GM10266 (cell line): ENCODE measurements around the gene SMCHD1.
"Not testable (repeated sequence)": the region's sequence is repeated elsewhere in the genome, so short reads cannot be mapped to it uniquely, and the experiment has no call there.

ENCODE experiments used
- DNase-seq: peaks from one replicate; pipeline ENCODE4 v3.0.0; 2012; ENCODE audit errors: extremely low spot score
- TF ChIP-seq, protein P1 (sequence below): IDR thresholded peaks from 2 replicates; pipeline ENCODE4 v1.5.1; 2012; ENCODE audit warnings: mild to moderate bottlenecking, low read depth; ENCODE audit not compliant: control insufficient read depth, insufficient read depth; ENCODE audit errors: missing control alignments

SMCHD1 gene

DNA sequence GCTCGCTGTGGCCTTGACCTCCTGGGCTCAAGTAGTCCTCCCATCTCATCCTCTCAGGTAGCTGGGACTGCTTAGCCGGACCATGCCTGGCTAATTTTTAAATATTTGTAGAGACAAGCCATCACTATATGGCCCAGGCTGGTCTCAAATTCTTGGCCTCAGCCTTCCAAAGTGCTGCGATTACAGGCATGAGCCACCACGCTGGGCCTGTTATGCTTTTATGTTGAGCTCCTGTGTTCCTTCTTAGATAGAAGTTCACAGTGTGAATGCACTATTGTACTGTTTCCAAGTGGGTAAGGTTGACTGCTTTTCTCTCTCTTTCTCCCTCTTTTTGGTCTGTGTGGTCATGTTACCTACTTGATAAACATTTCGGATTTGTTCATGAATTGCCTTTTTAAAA is 61.9 kb downstream of the SMCHD1 start:
- no peak for DNase-seq
- TF ChIP-seq, protein P1, sequence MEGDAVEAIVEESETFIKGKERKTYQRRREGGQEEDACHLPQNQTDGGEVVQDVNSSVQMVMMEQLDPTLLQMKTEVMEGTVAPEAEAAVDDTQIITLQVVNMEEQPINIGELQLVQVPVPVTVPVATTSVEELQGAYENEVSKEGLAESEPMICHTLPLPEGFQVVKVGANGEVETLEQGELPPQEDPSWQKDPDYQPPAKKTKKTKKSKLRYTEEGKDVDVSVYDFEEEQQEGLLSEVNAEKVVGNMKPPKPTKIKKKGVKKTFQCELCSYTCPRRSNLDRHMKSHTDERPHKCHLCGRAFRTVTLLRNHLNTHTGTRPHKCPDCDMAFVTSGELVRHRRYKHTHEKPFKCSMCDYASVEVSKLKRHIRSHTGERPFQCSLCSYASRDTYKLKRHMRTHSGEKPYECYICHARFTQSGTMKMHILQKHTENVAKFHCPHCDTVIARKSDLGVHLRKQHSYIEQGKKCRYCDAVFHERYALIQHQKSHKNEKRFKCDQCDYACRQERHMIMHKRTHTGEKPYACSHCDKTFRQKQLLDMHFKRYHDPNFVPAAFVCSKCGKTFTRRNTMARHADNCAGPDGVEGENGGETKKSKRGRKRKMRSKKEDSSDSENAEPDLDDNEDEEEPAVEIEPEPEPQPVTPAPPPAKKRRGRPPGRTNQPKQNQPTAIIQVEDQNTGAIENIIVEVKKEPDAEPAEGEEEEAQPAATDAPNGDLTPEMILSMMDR: no peak

DNA sequence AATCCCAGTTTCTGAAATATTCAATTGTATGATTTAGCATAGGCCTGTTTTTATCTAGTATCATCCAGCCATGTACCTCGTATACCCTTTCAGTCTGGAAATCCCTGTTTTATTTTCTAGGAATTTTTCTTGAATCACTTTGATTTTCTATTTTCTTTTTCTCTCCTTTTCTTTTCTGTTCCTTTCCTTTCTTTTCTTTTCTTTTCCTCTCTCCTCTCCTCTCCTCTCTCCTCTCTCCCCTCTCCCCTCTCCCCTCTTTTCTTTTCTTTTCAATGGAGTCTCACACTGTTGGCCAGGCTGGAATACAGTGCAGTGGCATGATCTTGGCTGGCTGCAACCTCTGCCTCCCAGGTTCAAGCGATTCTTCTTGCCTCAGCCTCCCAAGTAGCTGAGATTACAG is 63.5 kb downstream of the SMCHD1 start:
- TF ChIP-seq, protein P1: no peak
- DNase-seq: no peak

DNA sequence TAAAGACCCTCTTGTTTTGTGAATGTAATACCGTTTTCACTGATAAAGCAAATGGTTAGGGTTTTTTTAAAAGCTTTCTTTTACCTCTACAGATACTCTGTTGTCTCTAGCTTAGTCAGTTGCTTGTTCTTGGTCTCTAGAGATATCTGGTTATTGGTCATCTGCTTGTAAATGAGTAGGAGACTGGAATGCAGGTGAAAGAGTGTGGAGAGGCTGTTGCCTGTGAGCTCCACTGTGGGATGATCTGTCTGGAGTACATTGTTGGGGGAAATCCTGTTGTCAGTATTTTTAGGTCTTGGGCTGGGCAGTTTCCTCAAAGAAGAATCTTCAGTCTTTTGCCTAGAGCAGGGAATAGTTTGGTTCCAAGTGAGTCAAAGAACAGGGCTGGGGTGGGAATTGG is 67.7 kb downstream of the SMCHD1 start:
- DNase-seq: no peak
- TF ChIP-seq, protein P1: no peak

DNA sequence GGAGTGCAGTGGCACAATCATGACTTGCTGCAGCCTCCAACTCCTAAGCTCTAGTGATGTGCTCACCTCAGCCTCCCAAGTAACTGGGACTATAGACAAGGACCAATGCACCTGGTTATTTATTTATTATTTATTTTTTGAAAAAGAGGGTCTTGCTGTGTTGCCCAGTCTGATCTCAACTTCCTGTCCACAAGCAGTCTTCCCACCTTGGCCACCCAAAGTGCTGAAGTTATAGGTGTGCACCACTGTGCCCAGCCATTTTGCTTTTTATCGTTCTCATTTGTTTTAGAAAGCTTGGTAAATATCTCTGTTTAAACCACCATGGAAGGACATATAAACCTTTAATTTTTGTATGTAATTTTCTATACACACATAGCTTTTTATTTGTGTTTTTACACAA is 74.2 kb downstream of the SMCHD1 start:
- TF ChIP-seq, protein P1: no peak
- DNase-seq: no peak

DNA sequence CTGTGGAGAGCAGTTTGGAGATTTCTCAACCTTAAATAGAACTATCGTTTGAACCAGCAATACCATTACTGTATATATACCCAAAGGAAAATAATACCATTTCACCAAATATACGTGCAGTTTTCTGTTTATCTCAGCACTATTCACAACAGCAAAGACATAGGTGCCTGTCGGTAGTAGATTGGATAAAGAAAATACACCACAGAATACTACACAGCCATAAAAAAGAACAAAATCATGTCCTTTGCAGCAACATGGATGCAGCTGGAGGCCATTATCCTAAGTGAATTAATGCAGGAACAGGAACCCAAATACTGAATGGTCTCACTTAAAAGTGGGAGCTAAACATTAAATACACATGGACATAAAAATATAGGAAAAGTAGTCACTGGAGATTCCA is 81.3 kb downstream of the SMCHD1 start:
- TF ChIP-seq, protein P1: no peak
- DNase-seq: no peak

DNA sequence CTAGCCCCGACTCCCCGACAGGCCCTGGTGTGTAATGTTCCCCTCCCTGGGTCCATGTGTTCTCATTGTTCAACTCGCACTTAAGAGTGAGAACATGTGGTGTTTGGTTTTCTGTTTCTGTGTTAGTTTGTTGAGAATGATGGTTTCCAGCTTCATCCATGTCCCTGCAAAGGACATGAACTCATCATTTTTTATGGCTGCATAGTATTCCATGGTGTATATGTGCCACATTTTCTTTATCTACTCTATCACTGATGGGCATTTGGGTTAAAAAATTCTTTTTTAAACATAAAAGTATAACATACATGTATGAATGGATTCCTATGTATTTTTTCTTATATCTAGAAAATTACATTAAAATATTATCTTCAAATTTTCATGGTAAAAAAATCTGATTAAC is 84.6 kb downstream of the SMCHD1 start:
- DNase-seq: not testable (repeated sequence)

DNA sequence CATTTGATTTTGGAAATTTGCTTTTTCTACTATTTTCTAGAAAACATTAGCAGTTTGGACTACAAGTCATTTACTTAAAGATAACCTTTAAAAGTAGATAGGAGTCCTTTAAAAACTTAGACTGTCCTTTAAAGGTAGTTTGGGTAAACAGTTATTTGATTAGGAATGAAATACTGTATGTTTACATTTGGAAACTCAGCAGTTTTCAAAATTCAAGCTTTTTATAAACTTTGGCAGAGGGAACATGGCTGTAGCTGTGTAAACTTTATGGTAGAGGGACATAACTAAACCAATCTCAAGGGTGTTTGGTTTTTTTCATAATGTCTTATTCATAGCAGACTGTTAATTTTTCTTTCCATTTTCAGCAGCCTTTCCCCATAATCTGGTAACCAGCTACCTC is 90.7 kb downstream of the SMCHD1 start:
- TF ChIP-seq, protein P1: no peak
- no peak for DNase-seq

DNA sequence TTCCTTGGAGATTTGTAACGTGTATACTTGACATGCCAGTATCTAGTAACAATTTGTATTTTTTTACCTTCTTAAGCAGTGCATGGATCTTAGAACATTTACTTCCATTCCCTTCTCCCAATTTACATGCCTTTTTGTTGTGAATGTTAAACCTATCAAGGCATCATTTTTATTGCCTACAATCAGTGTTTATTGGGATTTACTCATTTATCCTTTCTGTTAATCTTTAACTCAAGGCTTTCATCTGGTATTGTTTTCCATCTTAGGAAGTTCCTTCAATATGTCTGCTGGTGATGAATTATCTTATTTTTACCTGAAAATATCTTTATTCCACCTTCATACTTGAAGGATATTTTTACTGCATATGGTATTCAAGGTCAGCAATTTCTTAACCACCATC is 102.8 kb downstream of the SMCHD1 start:
- TF ChIP-seq, protein P1: no peak
- no peak for DNase-seq
